ENCODE measurements around the gene KDM4F. TPM values are rescaled to one million over a fixed set of nuclear protein-coding genes. Genes with fewer than 3 reads are reported as not detected.
A peak's percentile ranks its signal among the peaks of the same experiment; 100 is the strongest.

Gene KDM4F
- total RNA-seq, 1 donor from 2014 or later = not detected

- peaks cover 3% of the 10 kb centered on the region for H3K27me3 Mint-ChIP-seq (ENCODE audit: unreplicated experiment)
- peaks cover 51% of the 10 kb centered on the region for H3K4me1 Mint-ChIP-seq (ENCODE audit: unreplicated experiment)
- peak overlapping the region; percentile 85 for H3K27ac Mint-ChIP-seq (ENCODE audit: unreplicated experiment)
- no peak for DNase-seq (ENCODE audit: extremely low spot score, unreplicated experiment)
- no peaks in the 10 kb centered on the region for H3K9me3 Mint-ChIP-seq (ENCODE audit: unreplicated experiment)
- peak overlapping the region; percentile 82 for H3K4me3 Mint-ChIP-seq (ENCODE audit: unreplicated experiment)
- peaks cover 5% of the 10 kb centered on the region for H3K36me3 Mint-ChIP-seq (ENCODE audit: unreplicated experiment)
- TF ChIP-seq CTCF (IDR thresholded peaks at IDR 0.05) = no peak
Observed at GRCh38 chr11:95088946-95089619, 39.9 kb downstream of the KDM4F start.

- Mint-ChIP-seq H3K4me1 (ENCODE audit: unreplicated experiment) (peaks cover 56% of the 10 kb centered on the region), H3K27me3 (ENCODE audit: unreplicated experiment) (peaks cover 3% of the 10 kb centered on the region), H3K27ac (ENCODE audit: unreplicated experiment) (peak within 1 kb of the TSS; percentile 85), H3K4me3 (ENCODE audit: unreplicated experiment) (peak within 1 kb of the TSS; percentile 89), H3K9me3 (ENCODE audit: unreplicated experiment) (no peaks in the 10 kb centered on the region), H3K36me3 (ENCODE audit: unreplicated experiment) (peaks cover 5% of the 10 kb centered on the region)
- DNase-seq (ENCODE audit: extremely low spot score, unreplicated experiment) = peak; percentile 91
- peak; percentile 25 for TF ChIP-seq CTCF (IDR thresholded peaks at IDR 0.05)
Observed at GRCh38 chr11:95089620-95090542, 40.7 kb downstream of the KDM4F start, which contains the start of gene ENDOD1. TSS of gene ENDOD1 (plus strand) at chr11:95089846. CDS start at chr11:95089928, 82 bp downstream.

- Mint-ChIP-seq H3K4me1 (ENCODE audit: unreplicated experiment) (peaks cover 73% of the 10 kb centered on the region), H3K4me3 (ENCODE audit: unreplicated experiment) (peak overlapping the region; percentile 89), H3K27me3 (ENCODE audit: unreplicated experiment) (no peaks in the 10 kb centered on the region), H3K9me3 (ENCODE audit: unreplicated experiment) (no peaks in the 10 kb centered on the region), H3K27ac (ENCODE audit: unreplicated experiment) (peak overlapping the region; percentile 17), H3K36me3 (ENCODE audit: unreplicated experiment) (peaks cover 5% of the 10 kb centered on the region)
- no peak for DNase-seq (ENCODE audit: extremely low spot score, unreplicated experiment)
- TF ChIP-seq CTCF (IDR thresholded peaks at IDR 0.05) = no peak
Observed at GRCh38 chr11:95091663-95092180, 42.5 kb downstream of the KDM4F start.

- Mint-ChIP-seq H3K36me3 (ENCODE audit: unreplicated experiment) (peaks cover 11% of the 10 kb centered on the region), H3K27ac (ENCODE audit: unreplicated experiment) (peak overlapping the region; percentile 40), H3K27me3 (ENCODE audit: unreplicated experiment) (no peaks in the 10 kb centered on the region), H3K9me3 (ENCODE audit: unreplicated experiment) (no peaks in the 10 kb centered on the region), H3K4me3 (ENCODE audit: unreplicated experiment) (peak overlapping the region; percentile 20), H3K4me1 (ENCODE audit: unreplicated experiment) (peaks cover 80% of the 10 kb centered on the region)
- TF ChIP-seq CTCF (IDR thresholded peaks at IDR 0.05) = peak; percentile 52
- no peak for DNase-seq (ENCODE audit: extremely low spot score, unreplicated experiment)
Observed at GRCh38 chr11:95092549-95093324, 43.5 kb downstream of the KDM4F start.

Data from osteocyte (in vitro differentiated cells).